Vagina (tissue), 2 donors: ENCODE results near the gene PASD1. TPM values are rescaled to one million over a fixed set of nuclear protein-coding genes. Genes with fewer than 3 reads are reported as not detected.

Source experiments
- DNase-seq, 2 donors: peaks; one replicate each; pipeline ENCODE4 v3.0.0-alpha.2; 2017; ENCODE audit errors: extremely low spot score in 2 of 2
- H3K27ac ChIP-seq: fragments of 200-600 bp; sonication (generic); one replicate; pipeline ENCODE4 v1.5.1; 2019
- H3K27me3 ChIP-seq: fragments of 200-600 bp; sonication (generic); one replicate; pipeline ENCODE4 v1.5.1; 2019
- H3K36me3 ChIP-seq, 2 donors: fragments of 200-600 bp; sonication (generic); one replicate each; pipeline ENCODE4 v1.5.1; 2017 to 2019
- H3K4me1 ChIP-seq: fragments of 200-600 bp; sonication (generic); one replicate; pipeline ENCODE4 v1.5.1; 2019
- H3K4me3 ChIP-seq, 2 donors: fragments of 200-600 bp; sonication (generic); 1 replicate in 1 of 2; 2 replicates in 1 of 2; pipeline ENCODE4 v1.5.1; 2016 to 2019
- H3K9me3 ChIP-seq: fragments of 200-600 bp; sonication (generic); one replicate; pipeline ENCODE4 v1.5.1; 2019
- POLR2A ChIP-seq, 2 donors: fragments of 450-650 bp; IDR thresholded peaks; one replicate each; pipeline ENCODE4 v1.6.1; 2017; ENCODE audit warnings: antibody characterized with exemption in 2 of 2, mild to moderate bottlenecking in 2 of 2, moderate library complexity in 2 of 2
- POLR2AphosphoS5 ChIP-seq, 2 donors: sonication (generic); formaldehyde crosslinking; IDR thresholded peaks; one replicate each; pipeline ENCODE4 v1.9.0; 2017; ENCODE audit warnings: antibody characterized with exemption in 2 of 2, mild to moderate bottlenecking in 2 of 2, low read depth in 1 of 2; ENCODE audit not compliant: insufficient read depth in 1 of 2
- intact Hi-C: fragments of 100-400 bp; cut with DNase I; formaldehyde crosslinking; loops from one replicate; pipeline ENCODE4 v1.15.1; 2023
- total RNA-seq: library from RNA; depleted of rRNA; stranded (reverse); fragments of >200 nt; gene quantifications from one replicate; pipeline ENCODE4 v1.2.3, GENCODE V29; 2016
- TF ChIP-seq, protein P1 (sequence below), 3 experiments: fragments of 450-650 bp in 2 of 3; fragments of 200-600 bp in 1 of 3; sonication (generic) in 1 of 3; IDR thresholded peaks; one replicate each; pipeline ENCODE4 v1.5.1; 2017 to 2019; ENCODE audit warnings: antibody characterized with exemption in 3 of 3, mild to moderate bottlenecking in 2 of 3, moderate library complexity in 2 of 3

The PASD1 gene
- not detected for total RNA-seq

- DNase-seq: no peak
- H3K27ac ChIP-seq: no peak within 1 kb of the TSS
- H3K4me1 ChIP-seq: no peaks in the 10 kb centered on the region
- intact Hi-C loops: no loop called here
- H3K36me3 ChIP-seq: no peaks in the 10 kb centered on the region
- no peaks in the 10 kb centered on the region for H3K27me3 ChIP-seq
- TF ChIP-seq POLR2AphosphoS5 (IDR thresholded peaks at IDR 0.05; ENCODE audit: insufficient read depth in 1 of 2, low read depth in 1 of 2) (no peak), POLR2A (IDR thresholded peaks at IDR 0.05) (no peak)
- TF ChIP-seq, protein P1, sequence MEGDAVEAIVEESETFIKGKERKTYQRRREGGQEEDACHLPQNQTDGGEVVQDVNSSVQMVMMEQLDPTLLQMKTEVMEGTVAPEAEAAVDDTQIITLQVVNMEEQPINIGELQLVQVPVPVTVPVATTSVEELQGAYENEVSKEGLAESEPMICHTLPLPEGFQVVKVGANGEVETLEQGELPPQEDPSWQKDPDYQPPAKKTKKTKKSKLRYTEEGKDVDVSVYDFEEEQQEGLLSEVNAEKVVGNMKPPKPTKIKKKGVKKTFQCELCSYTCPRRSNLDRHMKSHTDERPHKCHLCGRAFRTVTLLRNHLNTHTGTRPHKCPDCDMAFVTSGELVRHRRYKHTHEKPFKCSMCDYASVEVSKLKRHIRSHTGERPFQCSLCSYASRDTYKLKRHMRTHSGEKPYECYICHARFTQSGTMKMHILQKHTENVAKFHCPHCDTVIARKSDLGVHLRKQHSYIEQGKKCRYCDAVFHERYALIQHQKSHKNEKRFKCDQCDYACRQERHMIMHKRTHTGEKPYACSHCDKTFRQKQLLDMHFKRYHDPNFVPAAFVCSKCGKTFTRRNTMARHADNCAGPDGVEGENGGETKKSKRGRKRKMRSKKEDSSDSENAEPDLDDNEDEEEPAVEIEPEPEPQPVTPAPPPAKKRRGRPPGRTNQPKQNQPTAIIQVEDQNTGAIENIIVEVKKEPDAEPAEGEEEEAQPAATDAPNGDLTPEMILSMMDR (IDR thresholded peaks at IDR 0.05): no peak
- H3K9me3 ChIP-seq: no peaks in the 10 kb centered on the region
- no peak within 1 kb of the TSS for H3K4me3 ChIP-seq
These were observed at the start of gene PASD1 for GRCh38 chrX:151563449-151563848. TSS of gene PASD1 (plus strand) at chrX:151563675. CDS start at chrX:151601554, 37,879 bp downstream.

GRCh38 chrX:151515237-151515636, 48.2 kb upstream of the PASD1 start:
- Histone ChIP-seq H3K36me3 (no peaks in the 10 kb centered on the region), H3K27me3 (no peaks in the 10 kb centered on the region), H3K4me3 (no peak overlapping the region), H3K27ac (no peak overlapping the region), H3K4me1 (no peaks in the 10 kb centered on the region), H3K9me3 (no peaks in the 10 kb centered on the region)
- DNase-seq: no peak
- TF ChIP-seq, protein P1 (IDR thresholded peaks at IDR 0.05): no peak
- TF ChIP-seq POLR2AphosphoS5 (IDR thresholded peaks at IDR 0.05; ENCODE audit: insufficient read depth in 1 of 2, low read depth in 1 of 2) (no peak), POLR2A (IDR thresholded peaks at IDR 0.05) (no peak)
- intact Hi-C loops: no loop called here

DNA sequence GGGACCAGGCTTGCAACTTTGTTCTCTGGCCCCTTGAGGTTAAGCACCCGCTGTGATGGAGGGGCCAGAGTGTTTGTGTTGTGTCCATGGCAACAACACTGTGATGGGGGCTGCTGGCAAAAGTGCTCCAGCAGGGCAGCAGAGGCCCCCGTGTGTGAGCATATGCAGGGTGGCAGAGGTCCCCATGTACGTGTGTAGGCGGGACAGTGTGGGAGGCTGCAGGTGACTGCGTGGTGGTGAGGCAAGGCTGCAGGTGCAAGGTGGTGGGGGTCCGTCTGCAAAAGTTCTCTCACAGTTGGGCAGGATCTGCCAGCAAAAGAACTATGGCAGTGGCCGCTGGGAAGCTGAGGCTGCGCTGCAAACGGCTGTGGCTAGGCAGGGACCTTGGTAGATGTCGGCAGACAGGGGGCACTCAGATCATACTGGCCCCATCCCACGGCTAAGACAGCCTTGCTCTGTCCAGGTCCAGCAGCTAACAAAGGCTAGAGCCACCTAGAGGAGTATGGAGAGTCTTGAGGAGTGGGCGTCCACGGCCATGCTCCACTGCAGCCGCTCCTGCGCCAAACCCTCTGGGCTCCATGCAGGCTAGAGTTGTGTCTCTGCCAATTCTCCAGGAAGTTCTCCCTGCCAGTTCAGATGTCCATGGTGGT, 46.8 kb upstream of the PASD1 start:
- DNase-seq: no peak
- H3K36me3 ChIP-seq: no peaks in the 10 kb centered on the region
- intact Hi-C loops: no loop called here
- no peaks in the 10 kb centered on the region for H3K4me1 ChIP-seq
- no peak overlapping the region for H3K27ac ChIP-seq
- H3K27me3 ChIP-seq: no peaks in the 10 kb centered on the region
- no peak overlapping the region for H3K4me3 ChIP-seq
- H3K9me3 ChIP-seq: no peaks in the 10 kb centered on the region
- TF ChIP-seq, protein P1 (IDR thresholded peaks at IDR 0.05): no peak
- no peak for TF ChIP-seq POLR2AphosphoS5 (IDR thresholded peaks at IDR 0.05; ENCODE audit: insufficient read depth in 1 of 2, low read depth in 1 of 2)
- no peak for TF ChIP-seq POLR2A (IDR thresholded peaks at IDR 0.05)

DNA sequence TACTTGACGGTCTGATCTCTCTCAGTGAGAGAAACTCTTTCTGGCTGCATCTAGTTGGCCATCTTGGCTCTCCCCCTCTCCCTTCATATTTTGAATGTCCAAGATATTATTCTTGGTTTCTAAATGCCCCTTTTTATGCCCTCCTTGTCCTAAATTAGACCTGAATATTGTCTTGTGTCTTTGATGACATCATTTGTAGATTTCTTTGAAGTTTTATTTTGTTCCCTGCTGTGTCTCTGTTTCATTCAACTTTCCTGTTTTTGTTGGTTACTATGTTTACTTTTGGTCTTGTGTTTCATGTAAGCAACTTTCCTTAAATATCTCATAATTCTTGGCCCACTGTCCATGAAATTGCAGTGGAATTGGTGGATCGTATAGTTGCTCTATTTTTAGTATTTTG, 46.1 kb upstream of the PASD1 start:
- no peak for TF ChIP-seq POLR2A (IDR thresholded peaks at IDR 0.05)
- TF ChIP-seq POLR2AphosphoS5 (IDR thresholded peaks at IDR 0.05; ENCODE audit: insufficient read depth in 1 of 2, low read depth in 1 of 2): no peak
- TF ChIP-seq, protein P1 (IDR thresholded peaks at IDR 0.05): no peak
- Histone ChIP-seq H3K27ac (no peak overlapping the region), H3K4me3 (no peak overlapping the region), H3K4me1 (no peaks in the 10 kb centered on the region), H3K9me3 (no peaks in the 10 kb centered on the region), H3K36me3 (no peaks in the 10 kb centered on the region), H3K27me3 (no peaks in the 10 kb centered on the region)
- intact Hi-C loops: no loop called here
- DNase-seq: no peak

GRCh38 chrX:151523351-151523750, 40.1 kb upstream of the PASD1 start:
- intact Hi-C loops: no loop called here
- Histone ChIP-seq H3K27me3 (no peaks in the 10 kb centered on the region), H3K36me3 (no peaks in the 10 kb centered on the region), H3K27ac (no peak overlapping the region), H3K4me1 (no peaks in the 10 kb centered on the region), H3K4me3 (no peak overlapping the region), H3K9me3 (no peaks in the 10 kb centered on the region)
- TF ChIP-seq, protein P1 (IDR thresholded peaks at IDR 0.05): no peak
- TF ChIP-seq POLR2AphosphoS5 (IDR thresholded peaks at IDR 0.05; ENCODE audit: insufficient read depth in 1 of 2, low read depth in 1 of 2) (no peak), POLR2A (IDR thresholded peaks at IDR 0.05) (no peak)
- no peak for DNase-seq
